SIG-M5 treated with dmso at 0.1 percent for 504 hours (cell line): ENCODE data around the gene SETD5.

Source experiments
- DNase-seq: peaks from one replicate; lab custom pipeline; 2025; ENCODE audit not compliant: unreplicated experiment; lab: John Stamatoyannopoulos, UW

SETD5 gene

GRCh38 chr3:9397332-9397905 is at the start of gene SETD5:
Gene SETD5, plus strand, starts transcription at chr3:9397615. Its CDS starts 31,324 bp downstream, at chr3:9428939.
- peak; percentile 93 for DNase-seq

GRCh38 chr3:9347887-9348286 is 49.5 kb upstream of the SETD5 start:
- DNase-seq = no peak

GRCh38 chr3:9349321-9350117 is 47.9 kb upstream of the SETD5 start:
- no peak for DNase-seq

- DNase-seq = no peak
Observed at GRCh38 chr3:9351709-9352126, 45.7 kb upstream of the SETD5 start.

GRCh38 chr3:9352917-9353752 is 44.3 kb upstream of the SETD5 start:
- DNase-seq = peak; percentile 81

GRCh38 chr3:9361691-9362388 is 35.6 kb upstream of the SETD5 start:
- DNase-seq = no peak

- DNase-seq = peak; percentile 96
Observed at GRCh38 chr3:9362731-9363530, 34.5 kb upstream of the SETD5 start, which contains the start of gene THUMPD3. Gene THUMPD3, plus strand, starts transcription at chr3:9363054. Its CDS starts 2,015 bp downstream, at chr3:9365069.

- no peak for DNase-seq
Observed at GRCh38 chr3:9369508-9369907, 27.9 kb upstream of the SETD5 start.

GRCh38 chr3:9373465-9373864 is 23.9 kb upstream of the SETD5 start:
- no peak for DNase-seq

GRCh38 chr3:9377981-9378380 is 19.4 kb upstream of the SETD5 start:
- no peak for DNase-seq

- DNase-seq = no peak
Observed at GRCh38 chr3:9379327-9379726, 18.1 kb upstream of the SETD5 start.

- no peak for DNase-seq
Observed at GRCh38 chr3:9380014-9380413, 17.4 kb upstream of the SETD5 start.

GRCh38 chr3:9384141-9384828 is 13.1 kb upstream of the SETD5 start:
- peak; percentile 52 for DNase-seq

- DNase-seq = no peak
Observed at GRCh38 chr3:9385187-9386077, 12.0 kb upstream of the SETD5 start.

- DNase-seq = no peak
Observed at GRCh38 chr3:9386078-9386459, 11.3 kb upstream of the SETD5 start.

- DNase-seq = no peak
Observed at GRCh38 chr3:9386501-9387321, 10.7 kb upstream of the SETD5 start.

GRCh38 chr3:9387322-9387655 is 10.1 kb upstream of the SETD5 start:
- no peak for DNase-seq

- DNase-seq = no peak
Observed at GRCh38 chr3:9388142-9388541, 9.3 kb upstream of the SETD5 start.
